Measurements from ENCODE around the gene DUSP1. TPM values are rescaled to one million over a fixed set of nuclear protein-coding genes. Genes with fewer than 3 reads are reported as not detected.

The DUSP1 gene
- total RNA-seq, 1 donor from 2014 or later: 9.7 TPM

DNA sequence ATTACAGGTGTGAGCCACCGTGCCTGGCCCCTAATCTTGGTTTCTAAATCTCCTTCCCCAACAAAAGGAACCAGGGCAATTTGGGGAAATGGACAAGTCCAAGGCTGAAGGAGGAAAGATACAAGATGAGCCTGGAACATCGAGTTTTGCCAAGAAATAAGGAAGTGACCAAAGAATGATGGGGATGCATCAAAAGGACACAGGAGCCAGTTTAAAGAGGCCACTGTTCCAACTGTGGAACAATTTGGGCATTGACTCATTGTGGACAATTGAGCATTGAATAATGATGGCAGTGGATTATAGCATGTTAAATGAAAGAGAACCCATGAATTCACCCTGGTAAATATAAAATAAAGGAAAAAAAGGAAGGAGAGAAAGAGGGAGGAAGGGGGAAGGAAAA is 47.5 kb downstream of the DUSP1 start:
- DNase-seq (ENCODE audit: low spot score): no peak
- Mint-ChIP-seq H3K9me3 (no peaks in the 10 kb centered on the region), H3K27ac (no peak overlapping the region), H3K27me3 (ENCODE audit: low read depth) (no peaks in the 10 kb centered on the region), H3K4me3 (ENCODE audit: low read depth) (no peak overlapping the region), H3K36me3 (ENCODE audit: low read depth) (no peaks in the 10 kb centered on the region), H3K4me1 (ENCODE audit: low read depth) (peaks cover 4% of the 10 kb centered on the region)
- intact Hi-C loops (cut with micrococcal nuclease): no loop called here

DNA sequence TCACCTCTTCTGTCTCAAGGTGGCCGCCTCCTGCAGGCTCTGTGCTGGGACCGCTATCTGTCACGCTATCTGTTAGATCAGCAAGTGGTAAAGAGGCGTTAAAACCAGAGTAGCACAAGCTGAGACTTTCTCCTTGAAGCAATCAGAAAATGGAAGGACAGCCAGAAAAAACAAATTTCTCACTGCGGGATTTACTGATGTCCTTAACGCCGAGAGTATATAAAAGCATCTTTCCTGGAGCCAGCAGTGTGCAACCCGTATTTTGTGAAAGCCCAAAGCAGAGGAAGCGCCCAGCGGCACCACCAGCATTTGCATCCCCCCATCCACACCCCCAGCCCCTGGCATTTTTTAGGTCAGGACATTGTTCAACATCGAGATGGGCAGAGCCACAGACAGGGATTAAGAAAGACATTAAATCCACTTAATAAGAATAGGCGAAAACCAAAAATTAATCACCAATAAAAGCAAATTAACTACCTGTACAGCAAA is 48.6 kb downstream of the DUSP1 start:
- H3K4me3 Mint-ChIP-seq (ENCODE audit: low read depth): no peak overlapping the region
- H3K9me3 Mint-ChIP-seq: no peaks in the 10 kb centered on the region
- no peak for DNase-seq (ENCODE audit: low spot score)
- peaks cover 4% of the 10 kb centered on the region for H3K4me1 Mint-ChIP-seq (ENCODE audit: low read depth)
- no peaks in the 10 kb centered on the region for H3K36me3 Mint-ChIP-seq (ENCODE audit: low read depth)
- no peaks in the 10 kb centered on the region for H3K27me3 Mint-ChIP-seq (ENCODE audit: low read depth)
- H3K27ac Mint-ChIP-seq: no peak overlapping the region
- intact Hi-C loops (cut with micrococcal nuclease): no loop called here

DNA sequence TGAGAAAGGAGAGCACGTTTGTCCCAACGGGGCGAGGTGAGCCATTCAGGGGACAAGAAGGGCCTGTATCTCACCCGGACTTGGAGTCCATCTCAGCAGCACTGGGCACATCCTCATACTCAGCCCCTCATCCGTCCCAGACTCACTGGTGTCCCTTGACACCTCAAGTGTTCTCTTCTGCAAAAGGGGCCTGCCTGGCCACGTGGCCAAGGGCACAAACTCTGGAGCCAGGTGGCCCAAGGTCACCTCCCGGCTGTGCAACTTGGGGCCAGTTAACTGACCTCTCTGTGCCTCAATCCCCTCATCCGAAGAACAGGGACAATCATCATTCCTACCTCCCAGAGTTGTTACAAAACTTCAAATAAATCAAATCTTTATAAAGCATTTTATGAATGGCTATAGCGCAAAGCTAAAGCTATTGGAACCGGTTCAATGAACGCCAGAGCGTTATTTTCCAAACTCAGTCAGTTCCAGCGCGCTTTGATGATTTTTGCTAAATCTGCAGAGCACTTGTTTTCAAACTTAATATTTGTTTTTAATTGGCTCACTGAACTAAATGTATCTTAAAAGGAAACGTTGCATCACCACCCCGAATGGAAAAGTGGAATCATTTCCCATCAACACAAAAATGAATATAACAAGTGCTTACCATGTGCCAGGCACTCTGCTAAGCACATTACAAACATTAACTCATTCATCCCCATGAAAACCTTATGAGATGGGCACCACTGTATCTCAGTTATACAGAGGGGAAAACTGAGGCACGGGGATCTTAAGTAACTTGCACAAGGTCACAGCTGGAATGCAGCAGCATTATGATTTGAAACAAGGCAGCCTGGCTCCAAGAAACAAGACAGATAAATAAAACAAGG is 49.3 kb downstream of the DUSP1 start:
- intact Hi-C loops (cut with micrococcal nuclease): no loop called here
- no peak overlapping the region for H3K27ac Mint-ChIP-seq
- peaks cover 6% of the 10 kb centered on the region for H3K4me1 Mint-ChIP-seq (ENCODE audit: low read depth)
- no peaks in the 10 kb centered on the region for H3K36me3 Mint-ChIP-seq (ENCODE audit: low read depth)
- no peaks in the 10 kb centered on the region for H3K27me3 Mint-ChIP-seq (ENCODE audit: low read depth)
- DNase-seq (ENCODE audit: low spot score): no peak
- H3K4me3 Mint-ChIP-seq (ENCODE audit: low read depth): no peak overlapping the region
- no peaks in the 10 kb centered on the region for H3K9me3 Mint-ChIP-seq

DNA sequence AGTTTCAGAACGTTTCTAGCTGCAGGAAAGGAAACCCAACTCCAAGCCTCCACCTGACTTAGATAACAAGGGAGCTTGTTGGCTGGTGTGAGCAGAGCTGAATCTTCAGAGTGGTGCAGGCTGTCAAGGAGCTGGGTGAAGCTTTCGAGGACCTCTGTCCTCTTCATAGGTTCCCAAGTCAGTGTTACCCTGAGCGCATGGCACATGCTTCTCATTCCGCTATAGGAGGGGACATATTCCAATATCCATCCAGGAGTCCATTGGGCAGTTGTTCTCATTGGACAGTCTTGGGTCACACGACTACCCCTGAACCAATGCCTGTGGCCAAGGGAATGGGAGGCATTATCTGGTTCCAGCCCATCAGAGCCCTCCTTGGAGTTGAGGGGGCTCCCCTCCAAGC is 50.3 kb downstream of the DUSP1 start:
- DNase-seq (ENCODE audit: low spot score): no peak
- H3K4me1 Mint-ChIP-seq (ENCODE audit: low read depth): peaks cover 6% of the 10 kb centered on the region
- H3K9me3 Mint-ChIP-seq: no peaks in the 10 kb centered on the region
- H3K27me3 Mint-ChIP-seq (ENCODE audit: low read depth): no peaks in the 10 kb centered on the region
- intact Hi-C loops (cut with micrococcal nuclease): no loop called here
- no peaks in the 10 kb centered on the region for H3K36me3 Mint-ChIP-seq (ENCODE audit: low read depth)
- no peak overlapping the region for H3K4me3 Mint-ChIP-seq (ENCODE audit: low read depth)
- no peak overlapping the region for H3K27ac Mint-ChIP-seq

DNA sequence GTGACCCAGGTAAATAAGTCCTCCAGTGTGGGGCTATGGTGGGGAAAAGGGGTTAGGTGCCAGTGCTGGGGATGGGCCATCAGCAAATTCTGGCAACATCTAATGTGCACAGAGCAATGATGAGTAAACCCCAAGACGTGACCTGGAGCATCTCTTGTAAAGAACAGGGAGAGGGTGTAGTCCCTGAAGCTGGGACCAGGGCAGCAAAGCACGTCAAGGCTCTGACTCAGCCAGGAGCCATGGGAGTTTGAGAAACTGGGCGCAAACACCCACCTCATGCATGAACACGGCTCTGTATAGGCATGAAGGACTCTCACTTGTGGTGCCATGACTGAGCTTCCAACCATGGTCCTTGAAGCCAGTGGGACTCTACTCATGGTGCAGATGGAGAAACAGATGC is 51.8 kb downstream of the DUSP1 start:
- intact Hi-C loops (cut with micrococcal nuclease): loop anchor here (10.0 kb wide), 1 partner anchor 116 kb away; the partner anchor contains the start of gene ERGIC1
- Mint-ChIP-seq H3K36me3 (ENCODE audit: low read depth) (no peaks in the 10 kb centered on the region), H3K27ac (no peak overlapping the region), H3K9me3 (no peaks in the 10 kb centered on the region), H3K27me3 (ENCODE audit: low read depth) (no peaks in the 10 kb centered on the region), H3K4me3 (ENCODE audit: low read depth) (no peak overlapping the region), H3K4me1 (ENCODE audit: low read depth) (peaks cover 6% of the 10 kb centered on the region)
- DNase-seq (ENCODE audit: low spot score): no peak

DNA sequence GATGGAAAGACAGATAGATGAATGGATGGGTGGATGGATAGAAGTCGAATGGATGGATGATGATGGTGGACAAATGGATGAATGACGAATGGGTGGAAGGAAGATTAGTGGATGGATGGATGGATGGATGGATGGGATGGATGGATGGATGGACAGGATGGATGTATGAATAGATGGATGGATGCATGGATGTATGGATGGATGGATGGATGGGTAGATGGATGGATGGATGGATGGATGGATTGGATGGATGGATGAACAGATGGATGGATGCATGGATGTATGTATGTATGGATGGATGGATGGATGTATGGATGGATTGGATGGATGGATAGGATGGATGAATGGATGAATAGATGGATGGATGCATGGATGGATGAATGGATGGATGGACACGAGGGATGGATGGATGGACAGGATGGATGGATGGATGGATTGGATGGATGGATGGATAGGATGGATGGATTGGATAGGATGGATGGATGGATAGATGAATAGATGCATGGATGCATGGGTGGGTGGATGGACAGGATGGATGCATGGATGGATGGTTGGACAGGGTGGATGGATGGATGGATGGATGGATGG is 52.4 kb downstream of the DUSP1 start:
- H3K27me3 Mint-ChIP-seq (ENCODE audit: low read depth): no peaks in the 10 kb centered on the region
- intact Hi-C loops (cut with micrococcal nuclease): loop anchor here (10.0 kb wide), 1 partner anchor 116 kb away; the partner anchor contains the start of gene ERGIC1
- H3K36me3 Mint-ChIP-seq (ENCODE audit: low read depth): no peaks in the 10 kb centered on the region
- H3K9me3 Mint-ChIP-seq: no peaks in the 10 kb centered on the region
- no peak for DNase-seq (ENCODE audit: low spot score)
- peaks cover 6% of the 10 kb centered on the region for H3K4me1 Mint-ChIP-seq (ENCODE audit: low read depth)
- no peak overlapping the region for H3K4me3 Mint-ChIP-seq (ENCODE audit: low read depth)
- H3K27ac Mint-ChIP-seq: no peak overlapping the region

Other genes with a start within 250 kb of the DUSP1 start
- gene NEURL1B, start 129.9 kb downstream of the DUSP1 start, total RNA-seq: 0.37 TPM in 2 replicates
- 53.1 and 54.8 TPM in 2 replicates for gene ERGIC1, start 63.1 kb upstream of the DUSP1 start, total RNA-seq
- gene RPL26L1, start 188.2 kb upstream of the DUSP1 start, total RNA-seq: 59.1 and 64.3 TPM in 2 replicates
- gene ATP6V0E1, start 212.6 kb upstream of the DUSP1 start, total RNA-seq: 147 and 148 TPM in 2 replicates